Panc1 (cell line): Measurements from ENCODE around the gene TRABD2A. TPM values are rescaled to one million over a fixed set of nuclear protein-coding genes. Genes with fewer than 3 reads are reported as not detected.

ENCODE experiments used
- ATAC-seq: fragments of 200-7000 bp; cut with Tn5 transposase; 2 replicates; pipeline ENCODE4 v1.9.1; 2020; ENCODE audit warnings: mild to moderate bottlenecking, moderate library complexity
- BruUV-seq: library from RNA; stranded (reverse); fragments of 400-500 nt; replicated peaks from 2 replicates; lab custom pipeline; 2021; lab: Mats Ljungman, UMichigan
- CTCF ChIA-PET: fragments of 300-600 bp; sonication (Branson Sonifier 250); formaldehyde crosslinking; loops from one replicate; lab custom pipeline; 2022; ENCODE audit warnings: antibody characterized with exemption; lab: Charles Lee
- POLR2A ChIA-PET: fragments of 300-600 bp; sonication (Branson Sonifier 250); formaldehyde crosslinking; loops from one replicate; lab custom pipeline; 2022; ENCODE audit warnings: antibody characterized with exemption; lab: Charles Lee
- DNase-seq: peaks from one replicate; pipeline ENCODE4 v3.0.0-alpha.2; 2010; ENCODE audit warnings: low read depth, low spot score
- H3K27ac ChIP-seq: 2 replicates; pipeline ENCODE4 v1.5.1; 2011; ENCODE audit warnings: mild to moderate bottlenecking, low read length, inconsistent platforms
- H3K27me3 ChIP-seq: fragments of 200-500 bp; sonication (Bioruptor generic); 2 replicates; pipeline ENCODE4 v1.6.0; 2014; ENCODE audit warnings: low read length, inconsistent platforms; ENCODE audit not compliant: control insufficient read depth, insufficient read depth
- H3K36me3 ChIP-seq: fragments of 200-500 bp; sonication (Bioruptor generic); 2 replicates; pipeline ENCODE4 v1.5.1; 2014; ENCODE audit warnings: inconsistent platforms, mild to moderate bottlenecking, low read length, moderate library complexity; ENCODE audit not compliant: control insufficient read depth, insufficient read depth
- H3K4me1 ChIP-seq: 2 replicates; pipeline ENCODE4 v1.5.1; 2011; ENCODE audit warnings: inconsistent platforms, mild to moderate bottlenecking, low read length, moderate library complexity; ENCODE audit not compliant: control insufficient read depth, insufficient read depth
- H3K4me3 ChIP-seq, 2 experiments: 2 replicates each; pipeline ENCODE4 v1.5.1; 2011 to 2012; ENCODE audit warnings: low read depth in 2 of 2, low read length in 2 of 2, mild to moderate bottlenecking in 2 of 2, inconsistent platforms in 1 of 2, moderate library complexity in 1 of 2
- H3K9me3 ChIP-seq: fragments of 200-500 bp; sonication (Bioruptor generic); 2 replicates; pipeline ENCODE4 v1.5.1; 2014; ENCODE audit warnings: low read depth, mild to moderate bottlenecking, inconsistent platforms, low read length, moderate library complexity; ENCODE audit not compliant: control insufficient read depth, insufficient read depth
- POLR2AphosphoS5 ChIP-seq: IDR thresholded peaks from 2 replicates; pipeline ENCODE4 v1.6.1; 2012; ENCODE audit warnings: mild to moderate bottlenecking, low read depth, low read length, moderate library complexity
- SIN3A ChIP-seq: IDR thresholded peaks from 2 replicates; pipeline ENCODE4 v1.6.1; 2012; ENCODE audit warnings: low read depth, mild to moderate bottlenecking, low read length, moderate library complexity, borderline replicate concordance; ENCODE audit not compliant: insufficient read depth
- TCF7L2 ChIP-seq: IDR thresholded peaks from 2 replicates; pipeline ENCODE4 v1.6.1; 2011; ENCODE audit warnings: mild to moderate bottlenecking, low read depth, low read length, inconsistent platforms
- in situ Hi-C: cut with HindIII; loops from 2 replicates; pipeline ENCODE4 v1.10.0; 2016; ENCODE audit warnings: low sequenced_read_pairs, low pct_unique_long_range_greater_than_20kb
- intact Hi-C: fragments of 100-400 bp; cut with micrococcal nuclease; formaldehyde crosslinking; loops from one replicate; pipeline ENCODE4 v1.10.0; 2022; ENCODE audit not compliant: unreplicated experiment
- total RNA-seq: library from RNA; stranded (reverse); gene quantifications from one replicate; pipeline ENCODE4 v1.2.1, GENCODE V29; 2021; ENCODE audit not compliant: unreplicated experiment
- TF ChIP-seq, protein P1 (sequence below): fragments of 450-650 bp; IDR thresholded peaks from 2 replicates; pipeline ENCODE4 v1.5.1; 2017; ENCODE audit warnings: mild to moderate bottlenecking
- TF ChIP-seq, protein P2 (sequence below), 2 experiments: IDR thresholded peaks; 2 replicates each; pipeline ENCODE4 v1.6.1; 2011 to 2012; ENCODE audit warnings: low read depth in 2 of 2, control low read depth in 1 of 2, low read length in 1 of 2, mild to moderate bottlenecking in 1 of 2, moderate library complexity in 1 of 2; ENCODE audit not compliant: insufficient read depth in 1 of 2

The TRABD2A gene
- total RNA-seq, 1 experiment from 2014 or later = 1.7 TPM

DNA sequence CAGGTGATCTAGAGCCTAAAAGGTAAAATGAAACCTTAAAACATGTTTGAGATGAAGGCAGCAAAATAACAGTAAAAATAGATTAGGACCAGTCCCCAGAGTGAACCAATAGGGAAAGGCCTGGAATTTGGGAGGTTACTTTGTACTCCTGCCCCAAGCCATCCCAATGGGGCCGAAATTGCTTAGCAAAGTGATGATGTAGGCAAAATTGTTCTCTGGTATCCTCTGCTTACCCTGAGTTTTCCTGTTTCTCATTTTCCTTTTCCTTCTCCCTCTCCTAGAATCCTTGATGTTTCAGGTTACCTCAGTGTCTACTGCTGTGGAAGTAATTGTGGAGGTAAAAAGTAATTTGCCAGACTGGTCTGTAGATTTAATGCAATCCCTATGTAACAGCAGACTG is 92.9 kb downstream of the TRABD2A start:
- CTCF ChIA-PET = no interaction called here
- no peak overlapping the region for H3K27ac ChIP-seq
- DNase-seq = no peak

DNA sequence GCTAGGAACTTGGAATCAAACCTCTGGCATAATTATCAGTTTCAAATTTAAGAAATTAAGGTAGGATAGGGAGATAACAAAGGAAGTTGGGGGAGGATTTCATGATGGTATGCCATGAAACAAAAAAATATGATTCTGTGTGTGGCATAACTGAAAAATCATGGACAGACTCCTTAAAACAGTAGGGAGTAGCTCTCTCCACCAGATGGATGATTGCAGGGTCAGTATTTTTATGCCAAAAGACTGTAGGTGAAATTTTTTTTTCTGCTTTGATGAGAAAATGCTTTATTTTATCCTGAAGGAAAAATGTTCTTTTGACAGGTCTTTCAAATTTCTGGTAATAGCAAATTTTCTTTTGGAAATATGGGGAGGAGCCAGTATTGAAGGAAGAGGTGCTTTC is 94.3 kb downstream of the TRABD2A start:
- in situ Hi-C loops = no loop called here
- Histone ChIP-seq H3K27me3 (no peaks in the 10 kb centered on the region), H3K4me1 (no peaks in the 10 kb centered on the region), H3K27ac (no peak overlapping the region), H3K9me3 (no peaks in the 10 kb centered on the region), H3K36me3 (no peaks in the 10 kb centered on the region), H3K4me3 (no peak overlapping the region)
- ATAC-seq (no peak), DNase-seq (no peak)
- TF ChIP-seq POLR2AphosphoS5 (no peak), SIN3A (no peak)
- TF ChIP-seq, protein P1, sequence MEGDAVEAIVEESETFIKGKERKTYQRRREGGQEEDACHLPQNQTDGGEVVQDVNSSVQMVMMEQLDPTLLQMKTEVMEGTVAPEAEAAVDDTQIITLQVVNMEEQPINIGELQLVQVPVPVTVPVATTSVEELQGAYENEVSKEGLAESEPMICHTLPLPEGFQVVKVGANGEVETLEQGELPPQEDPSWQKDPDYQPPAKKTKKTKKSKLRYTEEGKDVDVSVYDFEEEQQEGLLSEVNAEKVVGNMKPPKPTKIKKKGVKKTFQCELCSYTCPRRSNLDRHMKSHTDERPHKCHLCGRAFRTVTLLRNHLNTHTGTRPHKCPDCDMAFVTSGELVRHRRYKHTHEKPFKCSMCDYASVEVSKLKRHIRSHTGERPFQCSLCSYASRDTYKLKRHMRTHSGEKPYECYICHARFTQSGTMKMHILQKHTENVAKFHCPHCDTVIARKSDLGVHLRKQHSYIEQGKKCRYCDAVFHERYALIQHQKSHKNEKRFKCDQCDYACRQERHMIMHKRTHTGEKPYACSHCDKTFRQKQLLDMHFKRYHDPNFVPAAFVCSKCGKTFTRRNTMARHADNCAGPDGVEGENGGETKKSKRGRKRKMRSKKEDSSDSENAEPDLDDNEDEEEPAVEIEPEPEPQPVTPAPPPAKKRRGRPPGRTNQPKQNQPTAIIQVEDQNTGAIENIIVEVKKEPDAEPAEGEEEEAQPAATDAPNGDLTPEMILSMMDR = no peak
- TF ChIP-seq, protein P2, sequence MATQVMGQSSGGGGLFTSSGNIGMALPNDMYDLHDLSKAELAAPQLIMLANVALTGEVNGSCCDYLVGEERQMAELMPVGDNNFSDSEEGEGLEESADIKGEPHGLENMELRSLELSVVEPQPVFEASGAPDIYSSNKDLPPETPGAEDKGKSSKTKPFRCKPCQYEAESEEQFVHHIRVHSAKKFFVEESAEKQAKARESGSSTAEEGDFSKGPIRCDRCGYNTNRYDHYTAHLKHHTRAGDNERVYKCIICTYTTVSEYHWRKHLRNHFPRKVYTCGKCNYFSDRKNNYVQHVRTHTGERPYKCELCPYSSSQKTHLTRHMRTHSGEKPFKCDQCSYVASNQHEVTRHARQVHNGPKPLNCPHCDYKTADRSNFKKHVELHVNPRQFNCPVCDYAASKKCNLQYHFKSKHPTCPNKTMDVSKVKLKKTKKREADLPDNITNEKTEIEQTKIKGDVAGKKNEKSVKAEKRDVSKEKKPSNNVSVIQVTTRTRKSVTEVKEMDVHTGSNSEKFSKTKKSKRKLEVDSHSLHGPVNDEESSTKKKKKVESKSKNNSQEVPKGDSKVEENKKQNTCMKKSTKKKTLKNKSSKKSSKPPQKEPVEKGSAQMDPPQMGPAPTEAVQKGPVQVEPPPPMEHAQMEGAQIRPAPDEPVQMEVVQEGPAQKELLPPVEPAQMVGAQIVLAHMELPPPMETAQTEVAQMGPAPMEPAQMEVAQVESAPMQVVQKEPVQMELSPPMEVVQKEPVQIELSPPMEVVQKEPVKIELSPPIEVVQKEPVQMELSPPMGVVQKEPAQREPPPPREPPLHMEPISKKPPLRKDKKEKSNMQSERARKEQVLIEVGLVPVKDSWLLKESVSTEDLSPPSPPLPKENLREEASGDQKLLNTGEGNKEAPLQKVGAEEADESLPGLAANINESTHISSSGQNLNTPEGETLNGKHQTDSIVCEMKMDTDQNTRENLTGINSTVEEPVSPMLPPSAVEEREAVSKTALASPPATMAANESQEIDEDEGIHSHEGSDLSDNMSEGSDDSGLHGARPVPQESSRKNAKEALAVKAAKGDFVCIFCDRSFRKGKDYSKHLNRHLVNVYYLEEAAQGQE (IDR thresholded peaks at IDR 0.05; ENCODE audit: insufficient read depth in 1 of 2, low read depth in 2 of 2, low read length in 1 of 2) = no peak
- no TSS peak for BruUV-seq
- CTCF ChIA-PET = no interaction called here
- intact Hi-C loops = no loop called here
- POLR2A ChIA-PET = no interaction called here

More for the DNA sequence above, 92.9 kb downstream of the TRABD2A start:
- BruUV-seq = no TSS peak
- no peak overlapping the region for H3K4me3 ChIP-seq
- H3K4me1 ChIP-seq = no peaks in the 10 kb centered on the region
- H3K27me3 ChIP-seq = no peaks in the 10 kb centered on the region
- intact Hi-C loops (no loop called here), in situ Hi-C loops (no loop called here)
- no peak for ATAC-seq
- POLR2A ChIA-PET = interaction anchor here (0.8 kb wide), 1 partner anchor 61 kb away, joined by 4 read pairs; no protein-coding TSS in a partner anchor
- no peaks in the 10 kb centered on the region for H3K36me3 ChIP-seq
- H3K9me3 ChIP-seq = no peaks in the 10 kb centered on the region
- TF ChIP-seq, protein P1 = no peak
- TF ChIP-seq POLR2AphosphoS5 (no peak), TCF7L2 (no peak), SIN3A (no peak)
- TF ChIP-seq, protein P2 (IDR thresholded peaks at IDR 0.05; ENCODE audit: insufficient read depth in 1 of 2, low read depth in 2 of 2, low read length in 1 of 2) = no peak
